Hepatocyte (in vitro differentiated cells): ENCODE data around the gene MFSD11. TPM values are rescaled to one million over a fixed set of nuclear protein-coding genes. Genes with fewer than 3 reads are reported as not detected.
A peak's percentile ranks its signal among the peaks of the same experiment; 100 is the strongest.
"Not testable (repeated sequence)": the region's sequence is repeated elsewhere in the genome, so short reads cannot be mapped to it uniquely, and the experiment has no call there.

ENCODE experiments used
- DNase-seq: peaks from one replicate; pipeline ENCODE4 v3.0.0-alpha.2; 2016; ENCODE audit warnings: low spot score
- H2AFZ ChIP-seq: fragments of 200-600 bp; sonication (generic); 2 replicates; pipeline ENCODE4 v1.6.0; 2016; ENCODE audit warnings: antibody characterized with exemption, mild to moderate bottlenecking
- H3K27ac ChIP-seq: fragments of 200-600 bp; sonication (generic); 2 replicates; pipeline ENCODE4 v1.5.1; 2016; ENCODE audit warnings: mild to moderate bottlenecking
- H3K27me3 ChIP-seq: fragments of 200-600 bp; sonication (generic); 2 replicates; pipeline ENCODE4 v1.6.1; 2016
- H3K36me3 ChIP-seq: fragments of 200-600 bp; sonication (generic); replicated peaks from 2 replicates; pipeline ENCODE4 v1.5.1; 2016; ENCODE audit warnings: low read depth; ENCODE audit not compliant: insufficient read depth
- H3K4me1 ChIP-seq: fragments of 200-600 bp; sonication (generic); 2 replicates; pipeline ENCODE4 v1.5.1; 2016; ENCODE audit warnings: mild to moderate bottlenecking, moderate library complexity; ENCODE audit not compliant: insufficient read depth
- H3K4me2 ChIP-seq: fragments of 200-600 bp; sonication (generic); 2 replicates; pipeline ENCODE4 v1.6.0; 2016
- H3K4me3 ChIP-seq: fragments of 200-600 bp; sonication (generic); 2 replicates; pipeline ENCODE4 v1.5.1; 2016; ENCODE audit warnings: mild to moderate bottlenecking
- H3K79me2 ChIP-seq: fragments of 200-600 bp; sonication (generic); 2 replicates; pipeline ENCODE4 v1.6.0; 2017; ENCODE audit warnings: mild to moderate bottlenecking
- H3K9me2 ChIP-seq: fragments of 200-600 bp; sonication (generic); replicated peaks from 2 replicates; pipeline ENCODE4 v1.6.0; 2017; ENCODE audit warnings: mild to moderate bottlenecking; ENCODE audit not compliant: insufficient read depth
- H3K9me3 ChIP-seq: fragments of 200-600 bp; sonication (generic); 2 replicates; pipeline ENCODE4 v1.5.1; 2016; ENCODE audit warnings: low read depth, mild to moderate bottlenecking
- H4K20me1 ChIP-seq: fragments of 200-600 bp; sonication (generic); 2 replicates; pipeline ENCODE4 v1.6.0; 2016; ENCODE audit warnings: mild to moderate bottlenecking; ENCODE audit not compliant: insufficient read depth, poor library complexity, severe bottlenecking
- CTCF ChIP-seq: fragments of 200-600 bp; sonication (generic); IDR thresholded peaks from 2 replicates; pipeline ENCODE4 v1.5.1; 2016; ENCODE audit warnings: antibody characterized with exemption, mild to moderate bottlenecking; ENCODE audit not compliant: poor library complexity
- EZH2 ChIP-seq: fragments of 200-600 bp; sonication (generic); IDR thresholded peaks from 2 replicates; pipeline ENCODE4 v1.6.1; 2016; ENCODE audit warnings: antibody characterized with exemption, mild to moderate bottlenecking, borderline replicate concordance
- EZH2phosphoT487 ChIP-seq: fragments of 200-600 bp; sonication (generic); IDR thresholded peaks from one replicate; pipeline ENCODE4 v1.6.1; 2018; ENCODE audit warnings: antibody characterized with exemption, mild to moderate bottlenecking, low read depth, moderate library complexity; ENCODE audit not compliant: unreplicated experiment, severe bottlenecking
- WGBS: methylation state at CpG from one replicate; pipeline ENCODE4 v1.1.6; 2016; ENCODE audit warnings: low lambda C conversion rate; ENCODE audit errors: missing lambda C conversion rate; 5-methylcytosine and 5-hydroxymethylcytosine counted together
- polyA plus RNA-seq: library from polyadenylated mRNA; unstranded; fragments of >200 nt; fragmentation: Nextera tagmentation; extraction: Ambion mirVana; gene quantifications from 2 replicates; pipeline ENCODE4 v1.2.1, GENCODE V29; 2016
- total RNA-seq: library from RNA; depleted of rRNA; stranded (reverse); fragments of >200 nt; gene quantifications from 2 replicates; pipeline ENCODE4 v1.2.3, GENCODE V29; 2014

The MFSD11 gene
- total and polyA plus RNA-seq, 2 experiments from 2014 or later, result 43.5 to 66.6 TPM

GRCh38 chr17:76727745-76728456 lies 10.0 kb upstream of the MFSD11 start:
- no peak for DNase-seq
- H3K79me2 ChIP-seq, result peaks cover 83% of the 10 kb centered on the region
- no peaks in the 10 kb centered on the region for H3K9me3 ChIP-seq
- H3K4me1 ChIP-seq, result peaks cover 24% of the 10 kb centered on the region
- H2AFZ ChIP-seq, result no peak overlapping the region
- peak overlapping the region; percentile 100 for H3K27ac ChIP-seq
- no peaks in the 10 kb centered on the region for H3K9me2 ChIP-seq
- H3K4me3 ChIP-seq, result peak overlapping the region; percentile 82
- peaks cover 9% of the 10 kb centered on the region for H4K20me1 ChIP-seq
- 84% methylated on average over 18 of the region's 18 CpGs for WGBS
- H3K36me3 ChIP-seq, result peaks cover 4% of the 10 kb centered on the region
- no peaks in the 10 kb centered on the region for H3K27me3 ChIP-seq
- H3K4me2 ChIP-seq, result peak overlapping the region; percentile 82
- no peak for TF ChIP-seq EZH2phosphoT487
- TF ChIP-seq EZH2, result no peak
- TF ChIP-seq CTCF, result no peak

GRCh38 chr17:76731800-76732733 lies 5.9 kb upstream of the MFSD11 start:
- H3K79me2 ChIP-seq, result peaks cover 92% of the 10 kb centered on the region
- not testable (repeated sequence) for DNase-seq, H3K27me3 ChIP-seq, H3K4me2 ChIP-seq, H2AFZ ChIP-seq, H3K36me3 ChIP-seq, H3K9me3 ChIP-seq, H3K27ac ChIP-seq, H3K9me2 ChIP-seq, H3K4me3 ChIP-seq
- H3K4me1 ChIP-seq, result peaks cover 21% of the 10 kb centered on the region
- 91% methylated on average over 10 of the region's 13 CpGs for WGBS
- peaks cover 29% of the 10 kb centered on the region for H4K20me1 ChIP-seq

DNA sequence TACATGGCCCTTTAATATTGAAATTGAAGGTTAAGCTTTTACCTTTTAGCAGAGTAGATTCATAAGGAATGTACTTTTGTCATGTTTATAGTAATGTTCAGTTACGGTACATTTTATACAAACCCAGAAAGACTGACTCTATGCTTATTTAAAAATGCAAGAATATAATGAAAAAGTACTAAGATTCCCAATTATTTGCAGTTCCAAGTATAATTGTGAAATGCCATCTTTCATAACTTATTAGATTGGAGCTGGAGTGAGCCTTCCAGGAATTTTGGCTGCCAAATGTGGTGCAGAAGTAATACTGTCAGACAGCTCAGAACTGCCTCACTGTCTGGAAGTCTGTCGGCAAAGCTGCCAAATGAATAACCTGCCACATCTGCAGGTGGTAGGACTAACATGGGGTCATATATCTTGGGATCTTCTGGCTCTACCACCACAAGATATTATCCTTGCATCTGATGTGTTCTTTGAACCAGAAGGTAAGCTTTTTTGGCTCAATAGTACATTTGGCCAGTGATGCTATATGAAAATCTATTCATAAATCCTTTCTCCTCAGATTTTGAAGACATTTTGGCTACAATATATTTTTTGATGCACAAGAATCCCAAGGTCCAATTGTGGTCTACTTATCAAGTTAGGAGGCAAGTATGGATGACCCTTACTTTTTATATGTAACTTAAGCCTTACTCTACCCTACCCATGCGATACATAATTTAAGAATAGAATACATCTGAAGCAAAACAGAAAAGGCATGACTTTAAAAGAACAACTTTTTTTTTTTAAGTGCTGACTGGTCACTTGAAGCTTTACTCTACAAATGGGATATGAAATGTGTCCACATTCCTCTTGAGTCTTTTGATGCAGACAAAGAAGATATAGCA lies 4.9 kb upstream of the MFSD11 start:
- H3K9me3 ChIP-seq, result no peaks in the 10 kb centered on the region
- no peak overlapping the region for H2AFZ ChIP-seq
- DNase-seq, result no peak
- H3K79me2 ChIP-seq, result peaks cover 82% of the 10 kb centered on the region
- H3K4me1 ChIP-seq, result peaks cover 14% of the 10 kb centered on the region
- H4K20me1 ChIP-seq, result peaks cover 29% of the 10 kb centered on the region
- no peaks in the 10 kb centered on the region for H3K36me3 ChIP-seq
- 75% methylated on average over 3 of the region's 3 CpGs for WGBS
- no peaks in the 10 kb centered on the region for H3K9me2 ChIP-seq
- H3K27ac ChIP-seq, result no peak overlapping the region
- TF ChIP-seq EZH2 (no peak), CTCF (no peak), EZH2phosphoT487 (no peak)
- H3K4me2 ChIP-seq, result peak overlapping the region; percentile 92
- H3K4me3 ChIP-seq, result no peak overlapping the region
- no peaks in the 10 kb centered on the region for H3K27me3 ChIP-seq
